Transverse colon (tissue), 4 donors: ENCODE data around the gene RNU5D-1.

ENCODE experiments used
- CTCF ChIP-seq, 5 experiments: fragments of 200-600 bp in 3 of 5; fragments of 450-650 bp in 2 of 5; sonication (generic) in 3 of 5; IDR thresholded peaks; 1 replicate in 2 of 5; 2 replicates in 3 of 5; pipeline ENCODE4 v1.5.1; 2016 to 2017; ENCODE audit warnings: antibody characterized with exemption in 5 of 5, inconsistent platforms in 3 of 5, mild to moderate bottlenecking in 2 of 5, moderate library complexity in 1 of 5
- EP300 ChIP-seq: sonication (generic); formaldehyde crosslinking; IDR thresholded peaks from one replicate; pipeline ENCODE4 v1.6.1; 2017; ENCODE audit warnings: antibody characterized with exemption, low read depth
- POLR2A ChIP-seq: fragments of 450-650 bp; IDR thresholded peaks from one replicate; pipeline ENCODE4 v1.6.1; 2016; ENCODE audit warnings: antibody characterized with exemption, mild to moderate bottlenecking, moderate library complexity
- POLR2AphosphoS5 ChIP-seq, 3 donors: sonication (generic); formaldehyde crosslinking; IDR thresholded peaks; one replicate each; pipeline ENCODE4 v1.6.1; 2016; ENCODE audit warnings: antibody characterized with exemption in 3 of 3

- TF ChIP-seq CTCF (IDR thresholded peaks at IDR 0.05) (no peak), EP300 (no peak), POLR2AphosphoS5 (IDR thresholded peaks at IDR 0.05) (no peak), POLR2A (no peak)
Measured at GRCh38 chr1:44696101-44696500, 34.9 kb downstream of the RNU5D-1 start.
